Kasumi-1 (cell line): Measurements from ENCODE around the gene CCDC187.

ENCODE experiments used
- DNase-seq, 2 experiments: peaks; one replicate each; lab custom pipeline; 2025; lab: John Stamatoyannopoulos, UW

The CCDC187 gene

DNA sequence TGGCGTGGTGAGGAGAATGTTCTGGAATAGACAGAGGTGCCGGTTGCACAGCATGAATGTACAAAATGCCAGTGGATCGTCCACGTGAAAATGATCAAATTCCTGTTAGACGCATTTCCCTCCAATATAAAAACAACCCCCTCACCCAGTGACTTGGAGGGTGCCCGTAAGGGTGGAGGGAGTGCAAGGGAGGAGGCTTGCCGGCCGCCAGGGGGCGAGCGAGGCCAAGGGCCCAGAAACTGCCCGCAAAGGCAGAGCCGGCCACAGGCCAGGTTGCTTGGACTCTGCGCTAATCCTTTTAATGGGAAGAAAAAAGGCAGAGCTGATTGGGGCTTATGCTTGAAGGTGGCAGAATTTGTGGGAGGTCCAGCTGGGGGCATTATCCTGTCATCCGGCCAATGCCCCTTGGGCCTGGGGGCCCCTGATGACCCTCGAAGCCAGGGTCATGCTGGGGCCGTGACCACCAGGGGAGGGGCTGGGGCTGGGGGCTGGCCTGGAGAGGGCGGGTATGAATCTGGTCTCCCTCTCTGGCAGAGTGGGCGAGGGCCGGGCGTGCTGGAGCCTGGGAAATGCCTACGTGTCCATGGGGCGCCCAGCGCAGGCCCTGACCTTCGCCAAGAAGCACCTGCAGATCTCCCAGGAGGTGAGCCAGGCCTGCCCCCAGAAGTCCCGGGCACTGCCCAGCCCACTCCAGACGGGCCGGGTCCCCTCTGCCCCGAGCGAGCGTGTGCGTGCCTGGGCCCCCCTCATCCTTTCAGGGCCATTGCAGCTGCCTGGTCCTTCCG, 35.5 kb upstream of the CCDC187 start:
- peak; percentile 47 to 58 for DNase-seq

DNA sequence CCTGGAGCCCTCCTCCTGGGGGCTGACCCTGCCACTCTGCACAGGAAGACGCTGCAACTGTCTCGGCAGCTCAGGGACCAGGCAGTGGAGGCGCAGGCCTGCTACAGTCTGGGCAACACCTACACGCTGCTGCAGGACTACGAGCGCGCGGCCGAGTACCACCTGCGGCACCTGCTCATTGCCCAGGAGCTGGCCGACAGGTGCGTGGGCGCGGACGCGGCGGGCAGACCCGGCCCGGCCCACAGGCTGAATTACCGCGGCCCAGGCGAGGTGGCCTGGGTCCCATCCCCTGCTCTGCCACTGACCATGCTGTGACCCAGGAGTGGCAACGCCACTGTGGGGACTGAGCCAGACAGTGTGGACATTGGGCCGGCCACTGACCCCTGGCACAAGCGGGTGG, 34.6 kb upstream of the CCDC187 start:
- DNase-seq = no peak

DNA sequence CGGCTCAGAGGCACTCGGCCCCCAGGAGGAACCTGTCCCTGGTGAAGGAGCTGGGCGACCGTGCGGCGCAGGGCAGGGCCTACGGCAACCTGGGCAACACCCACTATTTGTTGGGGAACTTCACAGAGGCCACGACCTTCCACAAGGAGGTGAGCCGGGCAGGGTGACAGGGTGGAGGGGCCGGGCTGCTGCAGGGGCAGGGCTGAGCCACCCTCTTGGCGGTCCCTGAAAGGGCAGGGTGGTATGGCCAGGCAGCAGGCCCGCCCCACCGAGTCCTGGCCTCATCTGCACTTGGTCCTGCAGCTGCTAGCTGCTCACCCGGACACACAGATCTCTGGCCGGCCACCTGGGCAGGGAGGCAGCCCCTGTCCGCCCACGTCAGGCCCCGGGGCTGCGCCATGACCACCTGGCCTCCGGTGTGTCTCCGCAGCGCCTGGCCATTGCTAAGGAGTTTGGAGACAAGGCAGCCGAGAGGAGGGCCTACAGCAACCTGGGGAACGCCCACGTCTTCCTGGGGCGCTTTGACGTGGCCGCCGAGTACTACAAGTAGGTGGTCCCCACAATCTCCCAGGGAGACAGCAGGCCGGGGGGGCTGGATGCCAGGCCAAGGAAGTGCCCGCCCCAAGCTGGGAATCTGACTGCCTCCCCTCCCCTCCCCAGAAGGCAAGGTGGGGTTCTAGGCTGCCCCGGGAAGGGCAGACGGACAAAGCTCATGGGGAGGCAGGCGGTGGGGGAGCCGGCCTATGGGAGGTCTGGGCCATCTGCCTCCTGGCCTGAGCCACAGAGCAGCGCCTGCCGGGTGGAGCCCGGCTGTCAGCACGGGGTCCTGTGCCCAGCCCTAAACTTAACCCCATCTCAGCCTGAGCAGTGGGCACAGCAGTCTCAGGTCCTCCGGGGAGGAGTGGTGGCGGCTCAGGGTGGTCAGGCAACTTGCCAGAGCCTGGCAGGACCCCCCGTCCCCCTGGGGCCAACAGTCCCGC, 33.8 kb upstream of the CCDC187 start:
- DNase-seq = no peak

DNA sequence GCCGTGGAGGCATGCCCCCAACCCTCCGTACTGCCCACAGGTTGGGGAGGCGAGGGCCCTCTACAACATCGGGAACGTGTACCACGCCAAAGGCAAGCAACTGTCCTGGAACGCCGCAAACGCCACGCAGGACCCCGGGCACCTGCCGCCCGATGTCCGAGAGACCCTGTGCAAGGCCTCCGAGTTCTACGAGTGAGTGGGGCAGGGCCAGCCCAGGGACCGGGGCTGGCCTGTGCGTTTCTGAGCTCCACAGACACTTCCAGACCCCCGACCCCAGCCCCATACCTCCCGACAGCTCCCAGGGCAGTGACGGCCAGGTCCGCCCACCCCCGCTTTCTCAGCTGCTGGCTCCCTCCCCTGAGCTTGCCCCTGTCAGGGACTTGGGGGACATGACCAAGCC, 33.0 kb upstream of the CCDC187 start:
- DNase-seq = no peak

DNA sequence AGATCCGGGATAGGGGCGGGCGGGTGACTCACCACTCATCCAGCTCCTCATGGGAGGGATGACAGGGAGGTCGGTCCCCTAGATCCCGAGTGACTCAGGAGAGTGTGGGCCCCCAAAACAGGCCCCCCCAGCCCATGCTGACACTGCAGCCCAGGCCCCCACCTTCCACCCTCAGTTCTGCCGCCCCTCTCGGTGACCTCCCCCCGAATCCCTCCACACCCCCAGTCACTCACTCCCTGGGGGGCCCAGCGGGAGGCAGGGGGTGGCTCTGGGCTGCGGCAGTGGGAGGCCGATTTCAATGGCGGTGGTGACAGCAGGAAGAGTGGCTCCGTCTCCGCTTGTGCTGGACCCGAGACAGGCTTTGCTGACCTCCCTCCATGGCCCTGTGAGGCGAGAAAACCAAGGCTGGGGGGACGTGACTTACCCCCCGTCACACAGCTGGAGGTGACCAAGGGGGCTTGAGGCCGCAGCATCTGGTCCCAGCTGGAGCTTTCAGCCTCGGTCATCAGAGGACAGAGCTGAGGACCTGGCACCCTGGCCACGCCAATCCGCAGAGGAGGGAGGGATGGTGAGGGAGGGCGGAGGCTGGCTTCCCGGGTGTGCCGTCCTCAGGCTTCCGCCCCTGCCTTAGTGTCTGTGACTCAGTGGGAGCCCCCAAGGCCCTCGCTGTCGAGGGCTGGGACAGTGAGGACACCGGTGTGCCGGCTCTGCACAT, 32.4 kb upstream of the CCDC187 start:
- no peak for DNase-seq

DNA sequence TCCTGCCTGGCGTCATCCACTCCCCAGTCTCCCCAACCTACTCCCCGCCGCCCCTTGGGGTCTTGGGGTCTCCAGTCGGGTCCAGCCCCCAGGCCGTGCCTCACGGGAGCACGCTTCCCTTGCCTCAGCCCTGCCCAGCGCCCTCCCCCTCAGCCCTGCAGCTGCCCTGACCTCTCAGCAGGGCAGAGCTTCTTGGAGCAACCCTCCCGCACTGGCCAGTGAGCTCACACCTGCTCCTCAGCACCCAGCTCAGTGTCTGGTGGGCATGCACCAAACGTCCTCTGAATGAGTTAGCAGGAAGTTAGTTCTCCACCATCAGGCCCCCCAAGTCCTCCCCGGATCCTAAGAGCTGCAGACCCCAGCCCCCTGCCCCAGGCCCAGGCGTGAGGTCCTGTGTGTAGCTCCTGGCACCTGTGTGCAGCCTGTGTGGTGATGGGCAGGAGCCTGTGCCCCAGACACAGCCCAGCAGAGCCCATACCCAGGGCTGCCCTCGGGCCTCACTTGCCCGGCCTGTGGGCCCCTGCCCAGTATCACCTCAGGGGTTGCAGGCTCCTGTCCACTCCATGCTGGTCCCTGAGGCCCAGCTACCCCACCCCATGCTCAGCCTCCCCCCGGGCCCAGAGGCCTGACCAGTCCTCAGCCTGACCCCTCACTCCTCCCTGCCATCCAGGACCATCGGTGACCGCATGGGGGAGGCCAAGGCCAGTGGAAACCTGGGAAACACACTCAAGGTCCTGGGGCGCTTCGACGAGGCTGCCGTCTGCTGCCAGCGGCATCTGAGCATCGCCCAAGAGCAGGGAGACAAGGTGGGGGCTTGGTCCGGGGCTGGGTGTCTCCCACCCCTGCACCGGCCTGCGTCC, 31.6 kb upstream of the CCDC187 start:
- no peak for DNase-seq

DNA sequence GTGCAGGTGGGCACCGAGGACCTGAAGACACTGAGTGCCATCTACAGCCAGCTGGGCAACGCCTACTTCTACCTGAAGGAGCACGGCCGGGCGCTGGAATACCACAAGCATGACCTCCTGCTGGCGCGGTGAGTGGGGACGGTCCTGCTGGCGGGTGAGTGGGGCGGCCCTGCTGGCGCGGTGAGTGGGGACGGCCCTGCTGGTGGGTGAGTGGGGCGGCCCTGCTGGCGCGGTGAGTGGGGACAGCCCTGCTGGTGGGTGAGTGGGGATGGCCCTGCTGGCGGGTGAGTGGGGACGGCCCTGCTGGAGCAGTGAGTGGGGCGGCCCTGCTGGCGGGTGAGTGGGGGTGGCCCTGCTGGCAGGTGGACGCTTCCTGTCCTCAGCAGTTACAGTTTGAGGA, 30.6 kb upstream of the CCDC187 start:
- DNase-seq = no peak

DNA sequence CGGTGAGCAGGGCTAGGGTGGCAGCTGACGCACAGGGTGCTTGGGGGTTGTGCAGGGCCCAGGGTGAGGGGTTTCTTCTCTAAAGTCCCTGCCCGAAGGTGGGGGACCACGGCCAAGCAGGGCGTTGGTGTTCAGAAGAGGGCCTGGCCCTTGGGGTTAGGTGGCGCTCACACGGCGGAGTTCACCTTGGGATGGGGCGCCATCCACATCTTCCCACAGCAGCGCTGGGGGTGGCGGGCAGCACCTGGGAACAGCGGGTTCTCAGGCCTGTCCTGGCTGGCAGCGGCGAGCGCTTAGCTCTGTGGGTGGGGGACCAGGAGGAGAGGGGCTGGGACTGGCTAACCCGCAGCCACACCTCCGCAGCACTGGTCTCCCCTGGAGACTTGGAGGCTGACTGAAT, 29.6 kb upstream of the CCDC187 start:
- no peak for DNase-seq

DNA sequence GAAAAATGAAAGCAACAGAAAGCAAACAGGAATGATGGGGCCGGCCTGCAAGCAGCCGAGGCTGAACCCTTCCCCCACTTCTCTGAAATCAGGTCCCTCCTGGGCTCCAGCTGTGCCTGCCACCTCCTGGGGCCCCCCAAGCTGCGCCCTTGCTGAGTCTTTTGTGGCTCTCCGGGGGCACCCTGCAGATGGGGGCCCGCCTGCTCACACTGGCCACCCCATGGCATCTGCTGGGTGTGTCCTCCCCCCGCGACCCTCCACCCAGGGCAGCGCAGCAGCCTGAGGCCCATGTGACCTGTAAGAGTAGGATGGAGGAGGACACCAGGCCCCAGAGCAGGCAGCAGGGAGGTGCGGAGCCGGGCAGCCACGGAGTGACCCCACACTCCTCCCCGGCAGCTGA, 29.2 kb upstream of the CCDC187 start:
- no peak for DNase-seq

DNA sequence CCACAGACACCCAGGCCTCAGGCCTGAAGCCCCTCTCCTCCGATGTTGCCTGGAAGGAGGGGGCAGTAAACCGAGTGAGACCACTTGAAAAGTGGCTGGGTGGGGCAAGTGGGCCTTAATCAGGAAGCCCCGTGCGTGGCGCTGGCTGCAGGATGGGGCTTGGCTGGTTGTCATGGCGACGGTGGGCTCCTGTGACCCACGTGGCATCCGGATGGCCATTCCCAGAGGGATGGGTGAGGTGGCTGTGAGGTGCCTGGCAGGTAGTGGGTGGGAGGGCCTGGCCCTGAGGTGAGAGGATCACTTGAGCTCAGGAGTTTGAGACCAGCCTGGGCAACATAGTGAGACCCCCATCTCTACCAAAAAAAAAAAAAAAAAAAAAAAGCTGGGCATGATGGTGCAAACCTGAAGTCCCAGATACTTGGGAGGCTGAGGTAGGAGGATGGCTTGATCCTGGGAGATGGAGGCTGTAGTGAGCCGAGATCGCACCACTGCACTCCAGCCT, 28.6 kb upstream of the CCDC187 start:
- DNase-seq = no peak

DNA sequence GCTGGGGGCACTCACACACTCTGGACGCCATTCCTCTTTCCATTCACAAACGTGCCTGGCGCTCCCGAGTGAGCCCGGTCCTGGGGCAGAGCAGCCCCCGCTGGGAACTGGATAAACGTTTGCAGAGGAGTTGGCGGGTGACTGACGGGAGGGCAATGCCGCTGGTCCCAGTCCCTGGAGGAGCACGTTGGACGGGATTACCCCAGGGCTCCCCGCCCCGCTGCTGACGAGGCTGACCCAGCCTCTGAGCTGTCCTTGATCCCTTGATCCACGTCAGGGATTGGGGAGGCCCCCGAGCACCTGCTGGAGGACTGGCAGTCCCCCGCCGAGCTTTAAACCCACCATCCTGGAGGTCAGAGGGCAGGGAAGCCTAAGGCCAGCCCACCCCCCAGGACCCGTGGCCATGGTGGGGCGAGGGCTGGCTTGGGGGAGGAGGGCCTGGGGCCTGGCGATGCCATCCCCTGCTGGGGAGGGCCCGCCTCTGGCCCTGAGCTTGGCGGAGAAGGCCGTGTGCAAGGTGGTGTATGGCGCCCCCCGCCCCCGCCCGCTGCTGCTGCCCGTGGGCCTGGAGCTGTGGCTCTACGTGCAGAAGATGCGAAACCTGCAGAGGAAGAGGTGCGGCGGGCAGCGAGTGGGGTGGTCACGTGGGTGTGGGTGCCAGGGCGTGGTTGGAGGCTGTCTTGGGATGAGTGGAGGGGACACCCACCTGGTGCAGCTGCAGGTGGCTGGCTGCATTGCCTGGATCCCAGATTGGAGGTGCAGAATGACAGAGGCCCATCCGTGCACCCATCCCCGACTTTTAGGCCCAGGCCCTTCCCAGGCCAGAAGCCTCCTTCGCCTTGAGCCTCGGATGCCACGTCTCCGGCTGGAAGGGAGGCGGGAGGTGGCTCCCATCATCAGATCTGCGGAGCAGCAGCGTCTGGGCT, 27.9 kb upstream of the CCDC187 start:
- DNase-seq = no peak

DNA sequence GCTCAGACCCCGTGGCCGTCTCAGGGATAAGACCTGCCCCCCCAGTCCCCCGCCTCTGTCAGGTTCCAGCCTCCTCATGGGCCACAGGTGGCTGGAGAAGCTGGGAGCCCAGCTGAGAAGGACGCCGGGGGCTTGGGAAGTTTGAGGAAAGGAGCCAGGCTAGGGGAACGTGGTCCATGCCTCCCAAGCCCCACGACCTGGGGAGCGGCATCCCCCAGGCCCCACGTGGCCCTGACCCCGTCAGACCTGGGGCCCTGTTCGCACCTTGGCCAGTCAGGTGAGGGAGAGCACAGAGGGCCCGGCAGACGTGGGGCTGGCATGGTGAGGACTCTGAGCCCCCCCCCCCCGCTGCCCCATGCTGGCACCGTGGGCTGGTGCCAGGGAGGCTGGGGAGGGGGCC, 27.1 kb upstream of the CCDC187 start:
- no peak for DNase-seq

DNA sequence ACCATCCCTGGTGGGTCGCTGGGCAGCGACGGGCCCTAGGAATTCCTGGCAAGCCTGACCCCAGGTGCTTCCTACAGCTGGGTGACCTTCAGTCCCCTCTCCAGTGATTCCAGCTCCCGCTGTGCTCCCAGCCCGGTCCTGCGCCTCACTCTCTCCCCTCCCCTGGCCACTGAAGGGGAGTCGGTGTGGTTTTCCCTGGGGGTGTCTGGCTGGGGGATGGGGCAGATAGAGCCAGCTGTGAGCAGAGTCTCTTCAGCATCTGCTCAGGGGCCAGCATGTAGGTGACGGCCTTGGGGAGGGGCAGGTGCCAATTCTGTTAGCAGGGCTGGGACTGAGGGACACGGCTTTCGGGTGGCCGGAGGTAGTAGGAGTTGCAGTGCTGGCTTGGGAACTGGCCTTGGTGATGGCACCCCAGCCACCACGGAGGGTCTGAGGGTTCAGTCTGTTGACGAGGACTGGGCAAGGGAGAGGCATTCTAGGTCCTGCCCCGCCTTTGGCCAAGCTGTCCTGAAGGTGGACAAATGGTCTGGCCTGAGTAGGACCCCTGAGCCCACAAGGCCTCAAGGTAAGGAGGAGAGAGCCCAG, 26.6 kb upstream of the CCDC187 start:
- no peak for DNase-seq

DNA sequence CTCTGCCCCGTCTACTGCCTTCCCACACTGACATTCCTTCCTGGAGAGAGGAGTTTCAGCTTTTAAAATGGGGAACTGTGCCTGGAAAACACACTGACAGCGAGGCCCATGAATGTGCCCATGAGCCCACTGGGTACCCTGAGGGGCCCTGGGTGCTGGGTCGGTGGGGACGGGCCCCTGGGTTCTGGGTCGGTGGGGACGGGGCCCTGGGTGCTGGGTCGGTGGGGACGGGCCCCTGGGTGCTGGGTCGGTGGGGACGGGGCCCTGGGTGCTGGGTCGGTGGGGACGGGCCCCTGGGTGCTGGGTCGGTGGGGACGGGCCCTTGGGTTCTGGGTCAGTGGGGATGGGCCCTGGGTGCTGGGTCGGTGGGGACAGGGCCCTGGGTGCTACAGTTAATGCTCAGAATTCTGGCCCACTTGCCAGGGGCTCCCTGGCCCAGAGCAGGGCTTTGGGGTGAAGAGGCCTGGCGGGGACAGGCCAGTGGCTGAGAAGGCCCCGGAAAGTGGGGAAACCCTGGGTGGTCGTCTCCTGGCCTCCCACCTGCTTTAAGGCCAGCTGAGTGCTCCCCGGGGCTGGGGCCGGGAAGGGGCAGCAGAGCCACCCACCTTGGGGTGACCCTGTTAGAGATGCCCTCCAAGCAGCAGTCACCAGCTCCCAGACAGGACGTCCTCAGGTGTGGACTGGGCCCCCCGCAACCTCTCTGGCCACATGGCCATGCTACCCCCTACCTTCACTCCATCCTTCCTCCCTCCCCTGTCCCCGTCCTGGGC, 25.9 kb upstream of the CCDC187 start:
- DNase-seq = no peak

DNA sequence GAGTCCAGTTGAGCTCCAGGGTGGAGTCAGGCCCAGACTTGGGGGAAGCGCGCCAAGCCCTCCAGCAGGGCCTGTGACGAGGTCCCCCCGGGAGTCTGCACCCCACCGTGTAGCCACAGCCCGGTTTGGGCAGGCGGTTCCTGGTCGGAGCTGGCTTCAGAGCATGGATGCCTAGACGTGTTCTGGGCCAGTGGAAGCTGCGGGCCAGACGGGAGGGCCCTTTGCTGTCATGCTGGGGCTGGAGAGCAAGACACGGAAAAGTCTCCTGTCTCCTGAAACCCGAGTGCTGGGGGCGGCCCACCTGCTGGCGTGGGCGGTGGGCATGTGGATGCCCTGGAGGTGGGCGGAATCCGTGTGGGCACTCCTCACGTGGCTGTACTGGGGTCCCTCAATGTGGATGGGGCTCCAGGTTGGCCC, 25.3 kb upstream of the CCDC187 start:
- no peak for DNase-seq

DNA sequence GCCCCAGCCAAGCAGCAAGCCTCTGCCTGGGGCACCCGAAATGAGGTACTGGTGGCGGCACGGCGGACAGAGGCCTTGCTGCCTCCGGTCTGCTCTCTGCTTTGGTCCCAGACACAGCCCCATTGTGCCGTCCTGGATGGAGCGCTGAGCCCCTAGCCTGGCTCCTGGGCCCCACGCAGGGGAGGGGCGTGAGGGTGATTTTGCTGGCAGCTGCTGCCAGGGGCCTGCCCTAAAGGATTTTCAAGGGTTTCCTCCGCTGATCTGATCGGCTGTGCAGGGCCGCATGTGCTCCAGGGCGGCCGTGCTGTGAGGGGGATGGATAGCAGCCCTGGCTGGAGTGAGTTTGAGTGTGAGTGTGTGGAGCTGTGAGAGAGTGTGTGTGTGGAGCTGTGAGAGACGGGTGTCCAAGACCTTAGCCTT, 24.7 kb upstream of the CCDC187 start:
- DNase-seq = no peak

DNA sequence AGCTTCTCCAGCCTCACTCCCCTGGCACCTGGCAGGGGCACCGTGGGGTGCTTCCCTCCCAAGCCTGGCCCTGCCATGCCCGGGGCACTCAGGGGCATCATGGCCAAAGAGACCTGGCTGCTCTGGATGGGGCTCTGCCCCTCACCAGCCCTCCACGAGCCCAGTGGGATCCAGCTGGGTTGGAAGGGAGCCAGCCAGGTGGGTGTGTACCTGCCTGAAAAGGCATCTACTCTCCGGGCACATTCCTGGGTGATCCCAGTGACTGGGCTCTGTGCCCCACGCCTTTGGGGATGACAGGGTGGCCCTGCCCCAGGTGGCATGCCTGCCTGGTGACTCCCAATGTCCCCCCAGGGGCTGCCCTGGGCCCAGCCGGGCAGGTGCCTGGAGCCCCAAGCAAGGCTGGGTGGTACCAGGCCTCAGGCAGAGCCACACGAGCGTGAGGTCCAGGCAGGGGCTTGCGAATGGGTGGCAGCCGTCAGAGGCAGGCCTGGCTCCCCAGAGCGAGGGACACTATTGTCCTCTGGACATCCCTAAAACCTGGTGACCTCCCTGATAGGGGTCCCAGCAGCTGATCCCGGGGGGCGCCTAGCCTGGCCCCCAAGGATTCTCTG, 24.2 kb upstream of the CCDC187 start:
- DNase-seq = no peak

DNA sequence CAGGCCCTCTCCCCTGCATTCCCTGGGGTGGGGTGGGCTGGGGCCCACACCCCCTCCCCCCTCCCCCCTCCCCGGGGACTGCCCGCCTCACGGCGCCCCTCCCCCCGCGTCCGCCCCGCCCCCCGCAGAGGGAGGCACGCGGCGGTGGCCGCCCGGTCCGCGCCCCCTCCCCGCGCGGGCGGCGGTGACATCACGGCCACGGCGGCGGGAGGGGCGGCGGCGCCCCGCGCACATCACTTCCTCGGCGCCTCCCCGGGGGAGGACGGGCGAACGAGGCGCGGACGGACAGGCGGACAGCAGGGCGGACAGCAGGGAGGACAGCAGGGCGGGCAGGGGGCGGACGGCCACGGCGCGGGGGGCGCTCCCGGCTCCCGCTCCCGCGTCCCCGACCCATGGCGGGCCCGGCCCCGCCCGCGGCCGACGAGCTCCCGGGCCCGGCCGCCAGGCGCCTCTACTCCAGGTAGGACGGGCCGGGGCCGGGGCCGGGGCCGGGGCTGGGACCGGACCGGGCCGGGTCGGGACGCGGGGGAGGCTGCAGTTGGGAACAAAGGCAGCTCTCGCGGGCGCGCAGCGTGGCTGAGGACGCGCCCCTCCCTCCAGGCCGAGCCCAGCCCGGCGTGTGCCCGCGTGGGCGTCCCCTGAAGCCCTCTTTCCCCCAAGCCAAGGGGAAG, 23.5 kb upstream of the CCDC187 start, which contains the start of gene GPSM1:
Gene GPSM1 (plus strand): TSS at position 236 of the 671 bp plus-strand sequence. CDS start 157 bp downstream, at position 393.
- no peak for DNase-seq
